Gastroesophageal sphincter (tissue), 4 donors: ENCODE measurements around the gene RNU2-63P. TPM values are rescaled to one million over a fixed set of nuclear protein-coding genes. Genes with fewer than 3 reads are reported as not detected.
A peak's percentile ranks its signal among the peaks of the same experiment; 100 is the strongest.

Source experiments
- ATAC-seq: fragments of 150-250 bp; one replicate; pipeline ENCODE4 v1.9.1; 2016; ENCODE audit warnings: mild to moderate bottlenecking, moderate library complexity
- H3K27ac ChIP-seq, 4 donors: fragments of 200-600 bp; sonication (generic) in 3 of 4; 1 replicate in 3 of 4; 2 replicates in 1 of 4; pipeline ENCODE4 v1.5.1; 2016 to 2019
- H3K27me3 ChIP-seq: fragments of 200-600 bp; sonication (generic); one replicate; pipeline ENCODE4 v1.5.1; 2019
- H3K36me3 ChIP-seq, 2 donors: fragments of 200-600 bp; sonication (generic); one replicate each; pipeline ENCODE4 v1.5.1; 2019; ENCODE audit warnings: control low read depth in 1 of 2
- H3K4me1 ChIP-seq, 3 donors: fragments of 200-600 bp; sonication (generic); 1 replicate in 2 of 3; 2 replicates in 1 of 3; pipeline ENCODE4 v1.5.1; 2016 to 2019; ENCODE audit warnings: control low read depth in 2 of 3
- H3K4me3 ChIP-seq, 2 donors: fragments of 200-600 bp; sonication (generic); one replicate each; pipeline ENCODE4 v1.5.1; 2019; ENCODE audit warnings: mild to moderate bottlenecking in 1 of 2, moderate library complexity in 1 of 2
- H3K9me3 ChIP-seq, 3 donors: fragments of 200-600 bp; sonication (generic); one replicate each; pipeline ENCODE4 v1.5.1; 2017 to 2019; ENCODE audit warnings: control low read depth in 2 of 3
- CTCF ChIP-seq, 4 experiments: fragments of 200-600 bp in 2 of 4; fragments of 450-650 bp in 2 of 4; sonication (generic) in 1 of 4; IDR thresholded peaks; one replicate each; pipeline ENCODE4 v1.5.1; 2017 to 2019; ENCODE audit warnings: antibody characterized with exemption in 4 of 4, mild to moderate bottlenecking in 2 of 4, moderate library complexity in 2 of 4
- EP300 ChIP-seq: sonication (generic); formaldehyde crosslinking; IDR thresholded peaks from one replicate; pipeline ENCODE4 v1.6.1; 2017; ENCODE audit warnings: antibody characterized with exemption, mild to moderate bottlenecking
- POLR2A ChIP-seq, 2 donors: fragments of 450-650 bp; IDR thresholded peaks; one replicate each; pipeline ENCODE4 v1.6.1; 2017; ENCODE audit warnings: antibody characterized with exemption in 2 of 2, mild to moderate bottlenecking in 2 of 2, moderate library complexity in 1 of 2
- POLR2AphosphoS5 ChIP-seq: sonication (generic); formaldehyde crosslinking; IDR thresholded peaks from one replicate; pipeline ENCODE4 v1.6.1; 2017; ENCODE audit warnings: antibody characterized with exemption
- WGBS, 2 donors: methylation state at CpG; one replicate each; pipeline ENCODE4 v1.1.5; 2018; ENCODE audit warnings: low coverage in 1 of 2; 5-methylcytosine and 5-hydroxymethylcytosine counted together
- total RNA-seq, 4 donors: library from RNA; depleted of rRNA; stranded (reverse); fragments of >200 nt; gene quantifications; one replicate each; pipeline ENCODE4 v1.1.0, GENCODE V29; 2016

The RNU2-63P gene
- total RNA-seq, 4 donors from 2014 or later: not detected

- H3K9me3 ChIP-seq: no peaks in the 10 kb centered on the region
- peak overlapping the region; percentile 88 to 92 for H3K4me3 ChIP-seq
- peaks cover 0 to 54% (median 3%) of the 10 kb centered on the region in 3 donors for H3K4me1 ChIP-seq
- peak overlapping the region; percentile 92 to 97 (median 96) for H3K27ac ChIP-seq
- ATAC-seq: no peak
- H3K27me3 ChIP-seq: no peaks in the 10 kb centered on the region
- WGBS, 2 donors: 48 to 57% methylated on average over 9 to 10 of the region's 10 CpGs
- TF ChIP-seq POLR2A (IDR thresholded peaks at IDR 0.05) (no peak), EP300 (no peak), CTCF (IDR thresholded peaks at IDR 0.05) (no peak), POLR2AphosphoS5 (no peak)
- H3K36me3 ChIP-seq: no peaks in the 10 kb centered on the region
Measured at GRCh38 chr2:88053934-88054781, 37.8 kb upstream of the RNU2-63P start.

GRCh38 chr2:88053296-88053695 lies 36.9 kb upstream of the RNU2-63P start:
- H3K4me1 ChIP-seq: peaks cover 0 to 54% (median 3%) of the 10 kb centered on the region in 3 donors
- TF ChIP-seq EP300: no peak
- TF ChIP-seq POLR2A (IDR thresholded peaks at IDR 0.05): no peak
- no peak for TF ChIP-seq CTCF (IDR thresholded peaks at IDR 0.05)
- H3K27me3 ChIP-seq: no peaks in the 10 kb centered on the region
- no peak for ATAC-seq
- no peaks in the 10 kb centered on the region for H3K36me3 ChIP-seq
- peak overlapping the region in 3 of 4 donors; percentile 96 to 97 (median 96) for H3K27ac ChIP-seq
- WGBS, 2 donors: 0% methylated on average over 1 of the region's 1 CpG
- no peak overlapping the region for H3K4me3 ChIP-seq
- no peaks in the 10 kb centered on the region for H3K9me3 ChIP-seq

GRCh38 chr2:88051792-88052191 lies 35.4 kb upstream of the RNU2-63P start:
- no peak overlapping the region for H3K4me3 ChIP-seq
- H3K36me3 ChIP-seq: no peaks in the 10 kb centered on the region
- ATAC-seq: no peak
- H3K9me3 ChIP-seq: no peaks in the 10 kb centered on the region
- H3K4me1 ChIP-seq: peaks cover 0 to 54% (median 3%) of the 10 kb centered on the region in 3 donors
- TF ChIP-seq CTCF (IDR thresholded peaks at IDR 0.05): no peak
- TF ChIP-seq EP300: no peak
- no peaks in the 10 kb centered on the region for H3K27me3 ChIP-seq
- WGBS, 2 donors: 33 to 80% methylated on average over 1 to 2 of the region's 2 CpGs
- no peak overlapping the region for H3K27ac ChIP-seq

GRCh38 chr2:88049622-88050021 lies 33.3 kb upstream of the RNU2-63P start:
- peaks cover 0 to 50% (median 0%) of the 10 kb centered on the region in 3 donors for H3K4me1 ChIP-seq

More at GRCh38 chr2:88049622-88050021, 33.3 kb upstream of the RNU2-63P start:
- H3K9me3 ChIP-seq: no peaks in the 10 kb centered on the region
- WGBS, 2 donors: 73% methylated on average over 1 of the region's 1 CpG; no CpG with 5 or more reads in 1 of the 2 donors
- H3K4me3 ChIP-seq: no peak overlapping the region
- ATAC-seq: no peak
- H3K27me3 ChIP-seq: no peaks in the 10 kb centered on the region
- H3K27ac ChIP-seq: no peak overlapping the region
- no peaks in the 10 kb centered on the region for H3K36me3 ChIP-seq
- no peak for TF ChIP-seq EP300
- no peak for TF ChIP-seq POLR2AphosphoS5
- TF ChIP-seq CTCF (IDR thresholded peaks at IDR 0.05): no peak
- TF ChIP-seq POLR2A (IDR thresholded peaks at IDR 0.05): no peak
